GM12801 (cell line): ENCODE measurements around the gene B3GNT5.

ENCODE experiments used
- TF ChIP-seq, protein P1 (sequence below): IDR thresholded peaks from one replicate; pipeline ENCODE4 v1.5.1; 2011; ENCODE audit warnings: control low read depth; ENCODE audit not compliant: insufficient read length; ENCODE audit errors: extremely low read depth

The B3GNT5 gene

GRCh38 chr3:183260167-183260904 lies 7.3 kb downstream of the B3GNT5 start:
- TF ChIP-seq, protein P1, sequence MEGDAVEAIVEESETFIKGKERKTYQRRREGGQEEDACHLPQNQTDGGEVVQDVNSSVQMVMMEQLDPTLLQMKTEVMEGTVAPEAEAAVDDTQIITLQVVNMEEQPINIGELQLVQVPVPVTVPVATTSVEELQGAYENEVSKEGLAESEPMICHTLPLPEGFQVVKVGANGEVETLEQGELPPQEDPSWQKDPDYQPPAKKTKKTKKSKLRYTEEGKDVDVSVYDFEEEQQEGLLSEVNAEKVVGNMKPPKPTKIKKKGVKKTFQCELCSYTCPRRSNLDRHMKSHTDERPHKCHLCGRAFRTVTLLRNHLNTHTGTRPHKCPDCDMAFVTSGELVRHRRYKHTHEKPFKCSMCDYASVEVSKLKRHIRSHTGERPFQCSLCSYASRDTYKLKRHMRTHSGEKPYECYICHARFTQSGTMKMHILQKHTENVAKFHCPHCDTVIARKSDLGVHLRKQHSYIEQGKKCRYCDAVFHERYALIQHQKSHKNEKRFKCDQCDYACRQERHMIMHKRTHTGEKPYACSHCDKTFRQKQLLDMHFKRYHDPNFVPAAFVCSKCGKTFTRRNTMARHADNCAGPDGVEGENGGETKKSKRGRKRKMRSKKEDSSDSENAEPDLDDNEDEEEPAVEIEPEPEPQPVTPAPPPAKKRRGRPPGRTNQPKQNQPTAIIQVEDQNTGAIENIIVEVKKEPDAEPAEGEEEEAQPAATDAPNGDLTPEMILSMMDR = no peak

- TF ChIP-seq, protein P1 = no peak
Observed at GRCh38 chr3:183261151-183261724, 8.2 kb downstream of the B3GNT5 start.

DNA sequence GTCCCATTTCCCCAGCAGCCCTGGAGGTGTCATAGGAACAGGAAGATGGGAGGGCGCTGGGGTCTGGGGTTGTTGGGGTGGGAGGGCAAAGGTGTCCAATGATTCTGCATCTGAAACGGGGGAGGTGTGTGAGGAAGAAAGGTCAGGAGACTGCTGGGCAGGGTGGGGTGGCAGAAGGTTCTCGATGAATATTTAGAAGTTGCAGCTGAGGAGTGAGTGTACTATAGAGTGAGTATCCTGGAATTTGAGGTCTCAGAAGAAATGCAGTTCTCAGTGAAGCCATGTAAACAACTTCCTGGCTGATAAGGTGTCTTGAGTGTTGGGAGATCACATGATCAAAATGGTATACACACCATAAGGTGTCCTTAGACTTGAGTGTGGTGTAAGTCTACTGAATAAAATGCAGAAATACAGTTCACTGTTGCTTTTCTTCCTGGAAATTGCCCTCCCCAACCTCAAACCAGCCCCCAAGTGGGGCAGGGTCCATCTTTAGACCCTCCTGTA lies 9.9 kb downstream of the B3GNT5 start:
- TF ChIP-seq, protein P1 = no peak

GRCh38 chr3:183264268-183264667 lies 11.2 kb downstream of the B3GNT5 start:
- TF ChIP-seq, protein P1 = no peak

- TF ChIP-seq, protein P1 = no peak
Observed at GRCh38 chr3:183265157-183265642, 12.1 kb downstream of the B3GNT5 start.

GRCh38 chr3:183265834-183266417 lies 12.9 kb downstream of the B3GNT5 start:
- TF ChIP-seq, protein P1 = no peak

DNA sequence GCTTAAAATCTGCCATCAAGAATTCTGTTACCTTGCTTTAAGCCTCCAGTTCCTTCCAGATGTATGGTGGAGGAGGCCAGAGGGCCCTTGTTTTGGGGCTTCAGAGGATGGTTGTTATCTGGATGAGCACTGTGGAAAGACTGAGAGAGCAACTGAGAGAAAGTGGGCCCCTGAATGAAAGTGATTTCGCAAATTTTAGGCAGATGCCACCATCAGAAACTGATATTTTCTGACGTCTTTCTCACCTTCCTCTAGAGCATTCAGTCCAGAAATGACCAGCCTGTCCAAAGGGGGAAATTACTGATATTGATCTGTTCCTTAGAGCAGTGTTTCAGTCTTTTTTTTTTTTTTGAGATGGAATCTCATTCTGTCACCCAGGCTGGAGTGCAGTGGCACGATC lies 13.4 kb downstream of the B3GNT5 start:
- TF ChIP-seq, protein P1 = no peak
